Measurements from ENCODE around the gene HGFAC. TPM values are rescaled to one million over a fixed set of nuclear protein-coding genes. Genes with fewer than 3 reads are reported as not detected.

Gene HGFAC
- total RNA-seq, 1 donor from 2014 or later, result 177 TPM

DNA sequence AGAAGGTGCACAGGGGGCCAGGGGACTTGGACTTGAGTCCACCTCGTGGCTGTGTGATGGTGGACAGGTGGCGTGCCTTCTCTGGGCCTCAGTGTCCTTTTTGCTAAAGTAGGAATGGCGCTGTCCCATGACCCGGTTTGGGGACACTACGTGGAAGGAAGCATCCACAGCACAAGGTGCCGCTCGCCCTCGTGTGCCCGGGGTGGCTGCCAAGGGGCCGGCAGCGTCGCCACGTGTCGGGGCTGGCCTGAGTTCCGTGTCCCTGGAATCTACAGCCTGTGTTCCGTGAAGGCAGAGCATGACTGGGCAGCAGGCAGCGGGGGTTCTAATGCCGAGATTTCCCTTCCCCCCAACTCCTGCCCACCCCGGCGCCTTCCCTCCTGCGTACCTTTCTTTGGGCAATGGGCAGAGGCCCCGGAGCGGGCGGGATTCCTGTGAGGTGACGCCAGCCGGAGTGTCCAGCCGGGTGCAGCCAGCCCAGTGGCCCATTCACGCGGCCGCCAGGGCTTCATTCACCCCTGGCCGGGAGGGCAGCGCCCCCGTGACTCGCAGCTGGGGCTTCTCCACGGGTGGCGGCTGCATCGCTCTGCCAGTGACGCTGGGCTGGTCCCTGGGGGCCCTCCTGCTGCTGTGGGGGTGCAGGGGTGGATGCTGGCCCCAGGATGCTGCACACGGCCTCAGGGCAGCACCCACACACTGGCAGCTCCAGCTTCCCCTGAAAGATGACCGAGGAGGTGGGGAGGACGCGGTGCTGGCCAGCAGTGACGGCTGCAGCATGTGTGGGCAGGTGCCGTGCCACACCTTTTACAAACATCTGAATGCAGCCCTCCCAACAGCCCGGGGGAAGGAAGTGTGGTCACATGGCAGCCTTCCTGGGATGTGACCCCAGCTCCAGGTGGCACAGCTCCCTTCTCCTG is 42.5 kb downstream of the HGFAC start:
- ATAC-seq (peak; percentile 15), DNase-seq (ENCODE audit: low spot score) (no peak)

GRCh38 chr4:3485011-3485791 is 43.4 kb downstream of the HGFAC start:
- no peak for DNase-seq (ENCODE audit: low spot score)
- no peak for ATAC-seq

DNA sequence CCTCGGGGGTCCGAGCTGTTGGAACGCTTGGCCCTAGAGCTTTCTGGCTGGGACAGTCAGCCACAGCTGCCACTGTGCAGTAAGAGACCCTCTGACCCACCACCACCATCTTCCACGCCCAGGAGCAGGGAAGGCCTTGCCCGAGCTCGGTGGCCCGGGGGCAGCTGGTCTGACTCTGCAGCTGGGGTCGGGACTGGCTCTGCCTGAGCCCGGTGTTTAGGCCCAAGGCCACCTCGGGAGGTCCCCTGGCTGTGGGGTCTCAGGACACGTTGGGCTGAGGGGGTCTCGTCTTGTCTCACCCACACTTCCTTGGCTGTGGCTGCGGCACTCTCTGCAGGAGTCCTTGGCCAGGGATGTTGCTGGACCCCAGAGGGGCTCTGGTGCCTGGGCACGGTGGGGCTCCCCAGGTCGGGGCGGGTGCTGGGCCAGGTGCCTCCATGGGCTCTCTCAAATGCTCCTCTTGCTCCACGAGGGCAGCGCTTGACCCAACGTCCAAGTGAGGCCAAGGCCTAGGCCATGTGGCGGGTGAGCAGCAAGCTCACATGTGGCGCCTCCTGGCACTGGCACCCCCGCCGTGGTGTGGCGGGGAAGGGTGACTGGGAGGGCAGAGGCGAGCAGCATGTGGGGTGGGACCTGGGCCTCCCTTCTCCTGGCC is 44.2 kb downstream of the HGFAC start:
- ATAC-seq (no peak), DNase-seq (ENCODE audit: low spot score) (no peak)

DNA sequence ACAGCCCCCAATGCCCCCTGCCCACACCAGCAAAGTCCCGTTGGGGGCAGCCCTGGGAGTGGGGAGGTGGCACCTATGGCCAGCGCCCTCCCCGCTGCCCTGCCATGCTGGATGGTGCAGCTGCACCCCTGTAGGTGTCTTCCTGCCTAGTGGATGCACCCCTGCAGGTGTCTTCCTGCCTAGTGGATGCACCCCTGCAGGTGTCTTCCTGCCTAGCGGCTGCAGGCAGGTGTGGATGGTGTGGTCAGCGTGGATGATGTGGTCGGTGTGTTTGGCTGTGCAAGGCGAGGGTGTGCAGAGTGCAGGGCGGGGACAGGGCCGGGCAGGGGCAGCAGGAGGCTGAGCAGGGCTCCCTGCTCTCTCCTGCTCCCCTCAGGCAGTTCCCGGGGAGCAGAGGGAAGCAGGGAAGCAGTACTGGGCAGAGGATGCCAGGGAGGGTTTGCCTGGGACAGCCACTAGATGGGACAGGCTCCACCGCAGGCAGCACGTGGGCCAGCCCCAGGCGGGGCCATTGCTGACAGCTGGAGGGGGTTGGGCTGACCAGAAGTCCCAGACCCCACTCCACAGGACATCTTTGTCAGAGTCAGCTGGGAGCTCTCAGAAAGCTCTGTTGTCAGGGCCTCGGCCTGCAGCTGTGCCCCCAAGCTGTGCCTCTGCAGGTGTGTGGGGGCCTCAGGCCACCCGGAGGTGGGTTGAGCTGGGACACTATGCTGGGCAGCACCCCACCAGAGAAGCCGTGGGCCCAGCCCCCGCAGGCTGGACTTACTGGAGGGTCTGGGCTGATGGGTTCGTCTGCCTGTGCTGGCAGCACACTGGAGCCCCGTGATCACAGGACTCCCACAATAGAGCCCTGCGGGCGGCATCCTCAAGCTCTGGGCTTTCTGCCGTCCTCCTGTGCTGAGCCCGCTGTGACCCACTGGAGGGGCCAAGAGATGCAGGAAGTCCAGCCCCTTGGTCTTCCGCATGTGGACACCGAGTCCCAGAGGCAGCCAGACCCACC is 45.1 kb downstream of the HGFAC start:
- no peak for ATAC-seq
- no peak for DNase-seq (ENCODE audit: low spot score)

- ATAC-seq (no peak), DNase-seq (ENCODE audit: low spot score) (no peak)
Observed at GRCh38 chr4:3487861-3488260, 46.1 kb downstream of the HGFAC start.

DNA sequence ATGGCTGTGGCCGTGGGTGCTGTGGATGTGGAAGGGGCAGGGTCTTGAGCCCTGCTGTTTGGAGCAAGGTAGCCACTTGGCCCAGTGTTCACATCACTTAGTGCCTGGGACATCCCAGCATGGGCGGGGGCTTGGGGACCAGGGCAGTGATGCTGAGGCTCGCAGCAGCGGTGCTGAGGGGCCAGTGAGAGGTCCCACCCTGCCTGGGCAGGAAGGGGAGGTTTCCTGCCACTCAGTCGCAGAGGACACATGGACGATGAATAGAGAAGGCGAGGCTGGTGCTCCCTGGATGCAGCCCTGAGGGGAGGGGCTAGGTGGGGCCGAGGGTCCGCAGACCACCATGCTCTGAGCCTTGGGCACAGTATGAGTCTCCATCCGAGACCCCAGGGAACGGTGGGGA is 47.1 kb downstream of the HGFAC start:
- ATAC-seq, result no peak
- DNase-seq (ENCODE audit: low spot score), result no peak

DNA sequence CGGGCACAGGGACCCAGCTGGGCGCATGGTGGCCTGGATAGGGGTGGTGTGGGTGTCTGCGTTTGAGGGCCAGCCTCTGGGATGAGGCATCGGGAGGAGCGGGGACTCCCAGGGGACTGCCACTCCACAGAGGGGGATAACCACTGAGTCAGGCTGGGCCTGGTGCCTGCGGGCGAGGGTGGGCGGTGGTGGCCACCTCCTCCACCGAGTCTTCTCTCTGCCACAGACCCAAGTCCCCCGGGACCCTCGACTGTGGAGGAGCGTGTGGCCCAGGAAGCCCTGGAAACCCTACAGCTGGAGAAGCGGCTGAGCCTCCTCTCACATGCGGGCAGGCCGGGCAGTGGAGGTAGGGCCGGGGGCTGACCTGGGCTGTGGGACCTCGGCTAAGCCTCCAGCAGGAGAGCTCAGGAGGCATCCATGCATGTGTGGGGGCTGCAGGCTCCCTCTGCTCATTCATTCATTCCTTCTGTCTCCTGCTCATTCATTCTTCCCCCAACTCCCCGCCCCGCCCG is 47.7 kb downstream of the HGFAC start:
- ATAC-seq (no peak), DNase-seq (ENCODE audit: low spot score) (no peak)

GRCh38 chr4:3491681-3492405 is 50.1 kb downstream of the HGFAC start:
- no peak for ATAC-seq
- DNase-seq (ENCODE audit: low spot score), result no peak

DNA sequence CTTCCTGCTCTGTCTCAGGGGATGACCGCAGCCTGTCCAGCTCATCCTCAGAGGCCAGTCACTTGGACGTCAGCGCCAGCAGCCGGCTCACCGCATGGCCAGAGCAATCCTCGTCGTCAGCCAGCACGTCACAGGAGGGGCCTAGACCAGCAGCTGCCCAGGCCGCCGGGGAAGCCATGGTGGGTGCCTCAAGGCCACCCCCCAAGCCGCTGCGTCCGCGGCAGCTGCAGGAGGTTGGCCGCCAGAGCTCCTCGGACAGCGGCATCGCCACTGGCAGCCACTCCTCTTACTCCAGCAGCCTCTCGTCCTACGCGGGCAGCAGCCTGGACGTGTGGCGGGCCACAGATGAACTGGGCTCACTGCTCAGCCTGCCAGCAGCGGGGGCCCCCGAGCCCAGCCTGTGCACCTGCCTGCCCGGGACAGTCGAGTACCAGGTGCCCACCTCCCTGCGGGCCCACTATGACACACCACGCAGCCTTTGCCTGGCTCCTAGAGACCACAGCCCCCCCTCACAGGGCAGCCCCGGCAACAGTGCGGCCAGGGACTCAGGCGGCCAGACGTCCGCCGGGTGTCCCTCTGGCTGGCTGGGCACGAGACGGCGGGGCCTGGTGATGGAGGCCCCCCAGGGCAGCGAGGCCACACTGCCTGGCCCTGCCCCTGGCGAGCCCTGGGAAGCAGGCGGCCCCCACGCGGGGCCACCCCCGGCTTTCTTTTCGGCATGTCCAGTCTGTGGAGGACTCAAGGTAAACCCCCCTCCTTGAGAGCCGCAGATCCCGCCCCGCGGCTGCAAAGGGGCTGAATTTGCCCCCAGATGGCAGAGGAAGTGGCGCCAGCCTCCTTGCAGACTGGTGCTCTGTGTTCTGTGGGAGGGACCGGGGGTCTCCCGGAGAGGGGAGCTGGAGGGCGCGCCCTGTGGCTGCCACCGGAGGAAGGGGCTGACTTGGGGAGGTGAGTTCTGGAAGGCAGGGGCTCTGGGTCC is 51.3 kb downstream of the HGFAC start:
- ATAC-seq (no peak), DNase-seq (ENCODE audit: low spot score) (no peak)

DNA sequence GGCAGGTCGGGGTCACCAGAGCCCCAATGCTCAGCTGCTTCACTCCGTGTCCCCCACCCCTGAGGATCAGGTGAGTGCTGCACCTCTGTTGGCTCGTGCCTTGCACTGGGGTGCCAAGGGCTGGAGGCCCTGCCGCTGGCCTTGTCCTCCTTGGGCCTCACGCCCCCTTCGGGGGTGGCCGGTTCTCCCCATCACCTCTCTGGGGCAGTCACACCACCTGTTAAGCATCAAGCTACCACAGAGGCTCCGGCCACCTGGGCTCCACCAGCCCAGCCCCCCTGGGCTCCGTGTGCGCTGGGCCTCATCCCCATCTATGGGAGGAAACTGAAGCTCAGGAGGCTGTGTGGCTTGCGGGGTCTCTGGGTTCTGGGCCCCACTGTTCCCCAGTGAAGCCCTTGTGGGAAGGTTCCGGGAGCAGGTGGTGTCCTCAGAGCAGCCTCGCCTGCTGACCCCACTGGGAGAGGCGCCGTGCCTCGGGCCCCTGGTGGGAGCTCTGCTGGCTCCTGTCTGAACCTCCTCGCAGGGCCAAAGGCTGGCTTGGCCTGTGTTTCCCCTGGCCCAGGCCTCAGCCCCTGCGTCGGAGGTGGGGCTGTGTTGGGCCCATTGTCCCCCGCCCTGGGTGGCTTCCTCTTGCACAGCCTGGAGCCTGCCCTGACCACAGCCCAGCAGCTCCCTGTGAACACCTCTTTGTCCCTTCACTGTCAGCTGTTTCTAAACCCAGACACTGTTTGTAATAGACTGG is 52.1 kb downstream of the HGFAC start:
- DNase-seq (ENCODE audit: low spot score) (no peak), ATAC-seq (no peak)

- no peak for DNase-seq (ENCODE audit: low spot score)
- ATAC-seq, result no peak
Observed at GRCh38 chr4:3494462-3494871, 52.7 kb downstream of the HGFAC start.

DNA sequence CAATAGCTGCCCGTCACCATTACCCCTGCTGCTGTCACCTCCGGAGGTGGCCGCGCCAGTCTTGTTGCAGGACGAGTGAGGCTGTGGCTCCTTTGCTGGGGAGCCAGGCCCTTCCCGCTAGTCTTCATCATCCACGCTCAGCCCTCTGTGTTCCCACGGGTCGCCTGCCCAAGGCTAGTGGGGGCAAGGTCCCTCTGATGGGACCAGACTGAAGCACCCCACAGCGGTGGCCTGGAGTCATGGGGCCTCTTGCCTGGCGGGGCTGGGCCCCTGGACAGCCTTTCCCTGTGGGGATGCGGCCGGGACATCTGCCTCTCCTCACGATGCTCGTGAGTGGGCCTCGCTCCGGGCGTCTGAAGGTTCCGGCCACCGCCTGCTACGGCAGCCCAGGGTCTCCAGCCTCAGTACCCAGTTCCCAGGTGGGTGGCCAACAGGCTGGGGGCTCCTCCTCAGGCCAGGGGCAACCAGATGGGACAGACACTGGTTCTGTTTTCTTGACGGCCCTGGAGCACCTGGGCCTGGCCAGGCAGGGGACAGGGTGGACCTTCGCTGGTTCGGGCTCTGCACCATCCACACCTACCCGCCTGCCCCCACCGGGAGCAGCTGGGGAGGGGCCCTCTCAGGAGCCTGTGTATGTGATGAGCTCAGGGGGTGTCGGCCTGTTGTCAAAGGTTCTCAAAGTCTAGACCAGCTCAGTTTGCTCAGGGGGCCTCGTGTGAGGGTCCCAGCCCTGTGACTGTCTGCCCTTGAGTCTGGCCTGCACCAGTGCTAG is 53.6 kb downstream of the HGFAC start:
- ATAC-seq, result no peak
- DNase-seq (ENCODE audit: low spot score), result no peak

DNA sequence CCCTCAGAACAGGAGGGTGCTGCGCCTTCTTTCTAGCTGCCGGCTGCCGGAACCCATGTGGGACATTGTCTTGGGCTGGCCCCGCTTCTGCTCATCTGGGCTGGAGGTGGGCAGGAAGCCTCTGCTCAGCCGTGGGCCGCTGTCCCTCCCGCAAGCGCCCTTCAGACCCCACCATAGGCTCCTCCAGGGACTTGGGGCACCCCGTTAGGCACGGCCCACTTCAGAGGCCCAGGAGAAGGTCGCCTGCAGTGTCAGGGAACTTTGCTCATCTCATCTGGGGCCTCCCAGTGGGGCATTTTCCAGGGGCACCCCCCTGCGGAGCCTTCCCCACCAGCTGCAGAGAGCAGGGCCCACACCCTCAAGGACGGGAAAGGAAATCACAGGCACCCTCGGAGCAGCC is 54.3 kb downstream of the HGFAC start:
- no peak for ATAC-seq
- DNase-seq (ENCODE audit: low spot score), result no peak

- ATAC-seq (no peak), DNase-seq (ENCODE audit: low spot score) (no peak)
Observed at GRCh38 chr4:3497095-3497494, 55.3 kb downstream of the HGFAC start.

GRCh38 chr4:3497523-3498389 is 56.0 kb downstream of the HGFAC start:
- DNase-seq (ENCODE audit: low spot score), result no peak

GRCh38 chr4:3498407-3498806 is 56.6 kb downstream of the HGFAC start:
- no peak for DNase-seq (ENCODE audit: low spot score)
- no peak for ATAC-seq

More at GRCh38 chr4:3497523-3498389, 56.0 kb downstream of the HGFAC start:
- ATAC-seq, result no peak

Data from left lobe of liver (tissue), 2 donors.